ENCODE measurements around the gene DNTT.

Gene DNTT

GRCh38 chr10:96261132-96261531, 43.1 kb upstream of the DNTT start:
- peaks cover 19% of the 10 kb centered on the region for H3K36me3 ChIP-seq (ENCODE audit: low read length)
- H3K9ac ChIP-seq (ENCODE audit: low read length): no peak overlapping the region
- TF ChIP-seq EZH2phosphoT487 (conservative IDR thresholded peaks at IDR 0.05; ENCODE audit: low read length): no peak
- no peak for TF ChIP-seq CTCF (IDR thresholded peaks at IDR 0.05; ENCODE audit: insufficient read depth, low read length, poor library complexity, severe bottlenecking)
- H3F3A ChIP-seq (ENCODE audit: insufficient read depth): peaks cover 5% of the 10 kb centered on the region; the same call in 1 of the 2 replicates
- no peaks in the 10 kb centered on the region for H3K9me3 ChIP-seq (ENCODE audit: insufficient read depth, low read length)
- H4K20me1 ChIP-seq (ENCODE audit: low read depth, low read length): peaks cover 12% of the 10 kb centered on the region; the same call in 1 of the 2 replicates
- no peak overlapping the region for H2AFZ ChIP-seq (ENCODE audit: low read depth, low read length, severe bottlenecking)
- H3K79me2 ChIP-seq (ENCODE audit: insufficient read depth, low read length): peaks cover 100% of the 10 kb centered on the region
- no peak overlapping the region for H3K4me3 ChIP-seq (ENCODE audit: insufficient read depth, low read length, poor library complexity, severe bottlenecking)
- H3K27me3 ChIP-seq (ENCODE audit: low read length): no peaks in the 10 kb centered on the region
- H3K27ac ChIP-seq (ENCODE audit: low read depth, low read length): peak overlapping the region; percentile 33; the same call in 1 of the 2 replicates
- no peaks in the 10 kb centered on the region for H3K9me2 ChIP-seq (replicated peaks; ENCODE audit: insufficient read depth, low read length)
- H3K4me2 ChIP-seq (ENCODE audit: low read depth, low read length, poor library complexity, severe bottlenecking): peak overlapping the region; percentile 35

- no peaks in the 10 kb centered on the region for H3K27me3 ChIP-seq (ENCODE audit: low read length)
- H3K36me3 ChIP-seq (ENCODE audit: low read length): peaks cover 17% of the 10 kb centered on the region
- peak overlapping the region; percentile 35 for H3K4me2 ChIP-seq (ENCODE audit: low read depth, low read length, poor library complexity, severe bottlenecking)
- peaks cover 5% of the 10 kb centered on the region; the same call in 1 of the 2 replicates for H3F3A ChIP-seq (ENCODE audit: insufficient read depth)
- H2AFZ ChIP-seq (ENCODE audit: low read depth, low read length, severe bottlenecking): no peak overlapping the region
- no peak overlapping the region for H3K4me3 ChIP-seq (ENCODE audit: insufficient read depth, low read length, poor library complexity, severe bottlenecking)
- TF ChIP-seq EZH2phosphoT487 (conservative IDR thresholded peaks at IDR 0.05; ENCODE audit: low read length) (no peak), CTCF (IDR thresholded peaks at IDR 0.05; ENCODE audit: insufficient read depth, low read length, poor library complexity, severe bottlenecking) (no peak)
- H3K79me2 ChIP-seq (ENCODE audit: insufficient read depth, low read length): peaks cover 100% of the 10 kb centered on the region
- H3K9me2 ChIP-seq (replicated peaks; ENCODE audit: insufficient read depth, low read length): no peaks in the 10 kb centered on the region
- H3K9me3 ChIP-seq (ENCODE audit: insufficient read depth, low read length): no peaks in the 10 kb centered on the region
- H3K9ac ChIP-seq (ENCODE audit: low read length): peak overlapping the region; percentile 10; the same call in 1 of the 2 replicates
- H4K20me1 ChIP-seq (ENCODE audit: low read depth, low read length): peaks cover 12% of the 10 kb centered on the region; the same call in 1 of the 2 replicates
- H3K27ac ChIP-seq (ENCODE audit: low read depth, low read length): peak overlapping the region; percentile 33; the same call in 1 of the 2 replicates
Measured at GRCh38 chr10:96261930-96262329, 42.3 kb upstream of the DNTT start.

GRCh38 chr10:96263176-96263575, 41.1 kb upstream of the DNTT start:
- H3K9me3 ChIP-seq (ENCODE audit: insufficient read depth, low read length): no peaks in the 10 kb centered on the region
- H2AFZ ChIP-seq (ENCODE audit: low read depth, low read length, severe bottlenecking): no peak overlapping the region
- no peak overlapping the region for H3K4me3 ChIP-seq (ENCODE audit: insufficient read depth, low read length, poor library complexity, severe bottlenecking)
- H4K20me1 ChIP-seq (ENCODE audit: low read depth, low read length): peaks cover 16% of the 10 kb centered on the region; the same call in 1 of the 2 replicates
- peak overlapping the region; percentile 35 for H3K4me2 ChIP-seq (ENCODE audit: low read depth, low read length, poor library complexity, severe bottlenecking)
- no peaks in the 10 kb centered on the region for H3K27me3 ChIP-seq (ENCODE audit: low read length)
- H3K36me3 ChIP-seq (ENCODE audit: low read length): peaks cover 27% of the 10 kb centered on the region
- H3K9ac ChIP-seq (ENCODE audit: low read length): peak overlapping the region; percentile 10; the same call in 1 of the 2 replicates
- peaks cover 100% of the 10 kb centered on the region for H3K79me2 ChIP-seq (ENCODE audit: insufficient read depth, low read length)
- H3K27ac ChIP-seq (ENCODE audit: low read depth, low read length): 0 out of 2 replicates have a peak overlapping the region, but pooled peaks have one; percentile 33
- TF ChIP-seq EZH2phosphoT487 (conservative IDR thresholded peaks at IDR 0.05; ENCODE audit: low read length): no peak
- no peak for TF ChIP-seq CTCF (IDR thresholded peaks at IDR 0.05; ENCODE audit: insufficient read depth, low read length, poor library complexity, severe bottlenecking)
- H3F3A ChIP-seq (ENCODE audit: insufficient read depth): peaks cover 5% of the 10 kb centered on the region; the same call in 1 of the 2 replicates
- H3K9me2 ChIP-seq (replicated peaks; ENCODE audit: insufficient read depth, low read length): no peaks in the 10 kb centered on the region
